Measurements from ENCODE around the gene FOXR2. TPM values are rescaled to one million over a fixed set of nuclear protein-coding genes. Genes with fewer than 3 reads are reported as not detected.

Gene FOXR2
- total RNA-seq, 4 donors from 2014 or later, result not detected

GRCh38 chrX:55598333-55598732, 24.9 kb upstream of the FOXR2 start:
- WGBS, 2 donors, result 77 to 82% methylated on average over 7 of the region's 7 CpGs
- Histone ChIP-seq H3K4me3 (replicated peaks in 1 of 3) (no peak overlapping the region), H3K36me3 (no peaks in the 10 kb centered on the region), H3K27ac (no peak overlapping the region), H3K9me3 (no peaks in the 10 kb centered on the region), H3K27me3 (no peaks in the 10 kb centered on the region), H3K4me1 (no peaks in the 10 kb centered on the region)
- TF ChIP-seq CTCF (IDR thresholded peaks at IDR 0.05), result no peak
- no peak for TF ChIP-seq POLR2A (IDR thresholded peaks at IDR 0.05)
- intact Hi-C loops (cut with DNase I), result no loop called here
- no peak for DNase-seq

- Histone ChIP-seq H3K9me3 (no peaks in the 10 kb centered on the region), H3K27me3 (no peaks in the 10 kb centered on the region), H3K27ac (no peak overlapping the region), H3K36me3 (no peaks in the 10 kb centered on the region), H3K4me3 (replicated peaks in 1 of 3) (no peak overlapping the region), H3K4me1 (no peaks in the 10 kb centered on the region)
- 64 to 68% methylated on average over 2 of the region's 2 CpGs for WGBS, 2 donors
- TF ChIP-seq CTCF (IDR thresholded peaks at IDR 0.05) (no peak), POLR2A (IDR thresholded peaks at IDR 0.05) (no peak)
- intact Hi-C loops (cut with DNase I), result no loop called here
- no peak for DNase-seq
These were observed 3.7 kb upstream of the FOXR2 start for GRCh38 chrX:55619547-55619946.

GRCh38 chrX:55624403-55624802, 1.2 kb downstream of the FOXR2 start:
- H3K27ac ChIP-seq, result no peak overlapping the region
- H3K9me3 ChIP-seq, result no peaks in the 10 kb centered on the region
- no peak overlapping the region for H3K4me3 ChIP-seq (replicated peaks in 1 of 3)
- TF ChIP-seq POLR2A (IDR thresholded peaks at IDR 0.05), result no peak
- TF ChIP-seq CTCF (IDR thresholded peaks at IDR 0.05), result no peak
- intact Hi-C loops (cut with DNase I), result no loop called here
- no peak for DNase-seq
- H3K4me1 ChIP-seq, result no peaks in the 10 kb centered on the region
- no peaks in the 10 kb centered on the region for H3K36me3 ChIP-seq
- WGBS, 2 donors, result 65 to 77% methylated on average over 5 of the region's 5 CpGs
- no peaks in the 10 kb centered on the region for H3K27me3 ChIP-seq

- no peak overlapping the region for H3K27ac ChIP-seq
- no peaks in the 10 kb centered on the region for H3K4me1 ChIP-seq
- DNase-seq, result no peak
- H3K36me3 ChIP-seq, result no peaks in the 10 kb centered on the region
- no peak for TF ChIP-seq CTCF (IDR thresholded peaks at IDR 0.05)
- TF ChIP-seq POLR2A (IDR thresholded peaks at IDR 0.05), result no peak
- H3K4me3 ChIP-seq (replicated peaks in 1 of 3), result no peak overlapping the region
- H3K27me3 ChIP-seq, result no peaks in the 10 kb centered on the region
- no peaks in the 10 kb centered on the region for H3K9me3 ChIP-seq
- WGBS, 2 donors, result 80 to 85% methylated on average over 8 of the region's 8 CpGs
- intact Hi-C loops (cut with DNase I), result no loop called here
These were observed 12.9 kb downstream of the FOXR2 start for GRCh38 chrX:55636109-55636508.

- no peaks in the 10 kb centered on the region for H3K27me3 ChIP-seq
- DNase-seq, result no peak
- no peak overlapping the region for H3K4me3 ChIP-seq (replicated peaks in 1 of 3)
- intact Hi-C loops (cut with DNase I), result no loop called here
- H3K4me1 ChIP-seq, result no peaks in the 10 kb centered on the region
- TF ChIP-seq CTCF (IDR thresholded peaks at IDR 0.05) (no peak), POLR2A (IDR thresholded peaks at IDR 0.05) (no peak)
- H3K9me3 ChIP-seq, result no peaks in the 10 kb centered on the region
- 91% methylated on average over 1 of the region's 1 CpG; no CpG with 5 or more reads in 1 of the 2 donors for WGBS, 2 donors
- no peaks in the 10 kb centered on the region for H3K36me3 ChIP-seq
- no peak overlapping the region for H3K27ac ChIP-seq
These were observed 15.7 kb downstream of the FOXR2 start for GRCh38 chrX:55638933-55639332.

Measured in thyroid gland (tissue), 4 donors.